Cardiac fibroblast (primary cell): Measurements from ENCODE around the gene MAVS.

Source experiments
- DNase-seq, 2 donors: peaks; one replicate each; pipeline versions ENCODE4 v3.0.0 to v3.0.0-alpha.2; 2010; ENCODE audit warnings: low read depth in 2 of 2
- H3K4me3 ChIP-seq, 2 donors: replicated peaks in 1 of 2; 1 replicate in 1 of 2; 2 replicates in 1 of 2; pipeline ENCODE4 v1.5.1; 2011; ENCODE audit warnings: low read depth in 2 of 2, low read length in 2 of 2, mild to moderate bottlenecking in 2 of 2, moderate library complexity in 1 of 2
- TF ChIP-seq, protein P1 (sequence below): IDR thresholded peaks from one replicate; pipeline ENCODE4 v1.5.1; 2011; ENCODE audit warnings: low read depth, mild to moderate bottlenecking, low read length, inconsistent platforms

Gene MAVS

DNA sequence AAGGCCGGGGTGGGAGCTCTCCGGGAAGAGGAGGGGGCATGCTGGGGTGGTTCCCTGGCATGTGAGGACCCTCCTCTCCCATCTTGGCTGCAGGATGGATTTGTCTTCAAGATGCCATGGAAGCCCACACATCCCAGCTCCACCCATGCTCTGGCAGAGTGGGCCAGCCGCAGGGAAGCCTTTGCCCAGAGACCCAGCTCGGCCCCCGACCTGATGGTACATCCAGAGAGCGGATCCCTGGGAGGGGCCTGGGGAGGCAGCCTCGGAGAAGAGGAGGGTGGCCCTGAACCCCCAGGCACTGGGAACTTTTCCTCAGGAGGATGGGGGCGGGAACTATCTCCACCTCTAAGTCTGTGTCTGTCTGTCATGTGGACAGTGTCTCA, 45.8 kb upstream of the MAVS start:
- no peak for DNase-seq
- H3K4me3 ChIP-seq, result no peak overlapping the region
- TF ChIP-seq, protein P1, sequence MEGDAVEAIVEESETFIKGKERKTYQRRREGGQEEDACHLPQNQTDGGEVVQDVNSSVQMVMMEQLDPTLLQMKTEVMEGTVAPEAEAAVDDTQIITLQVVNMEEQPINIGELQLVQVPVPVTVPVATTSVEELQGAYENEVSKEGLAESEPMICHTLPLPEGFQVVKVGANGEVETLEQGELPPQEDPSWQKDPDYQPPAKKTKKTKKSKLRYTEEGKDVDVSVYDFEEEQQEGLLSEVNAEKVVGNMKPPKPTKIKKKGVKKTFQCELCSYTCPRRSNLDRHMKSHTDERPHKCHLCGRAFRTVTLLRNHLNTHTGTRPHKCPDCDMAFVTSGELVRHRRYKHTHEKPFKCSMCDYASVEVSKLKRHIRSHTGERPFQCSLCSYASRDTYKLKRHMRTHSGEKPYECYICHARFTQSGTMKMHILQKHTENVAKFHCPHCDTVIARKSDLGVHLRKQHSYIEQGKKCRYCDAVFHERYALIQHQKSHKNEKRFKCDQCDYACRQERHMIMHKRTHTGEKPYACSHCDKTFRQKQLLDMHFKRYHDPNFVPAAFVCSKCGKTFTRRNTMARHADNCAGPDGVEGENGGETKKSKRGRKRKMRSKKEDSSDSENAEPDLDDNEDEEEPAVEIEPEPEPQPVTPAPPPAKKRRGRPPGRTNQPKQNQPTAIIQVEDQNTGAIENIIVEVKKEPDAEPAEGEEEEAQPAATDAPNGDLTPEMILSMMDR, result no peak

DNA sequence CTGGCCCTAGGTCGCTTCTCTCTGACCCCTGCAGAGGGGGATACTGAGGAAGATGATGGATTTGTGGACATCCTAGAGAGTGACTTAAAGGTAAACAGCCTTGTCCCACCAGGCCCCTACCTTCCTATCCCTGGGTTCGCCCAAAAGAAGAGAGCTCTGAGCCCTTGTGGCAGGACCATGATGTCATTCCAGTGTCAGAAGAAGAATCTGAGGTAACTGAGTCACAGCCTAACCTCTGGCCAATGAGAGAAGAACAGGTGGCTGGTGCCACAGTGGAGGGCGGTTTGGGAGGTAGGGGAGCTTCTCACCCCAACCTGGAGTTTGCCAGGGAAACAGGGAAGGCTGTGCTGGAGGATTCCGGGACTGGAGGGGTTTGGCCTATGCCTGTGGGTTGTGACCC, 45.3 kb upstream of the MAVS start:
- TF ChIP-seq, protein P1, result no peak
- DNase-seq, result no peak
- H3K4me3 ChIP-seq, result no peak overlapping the region

DNA sequence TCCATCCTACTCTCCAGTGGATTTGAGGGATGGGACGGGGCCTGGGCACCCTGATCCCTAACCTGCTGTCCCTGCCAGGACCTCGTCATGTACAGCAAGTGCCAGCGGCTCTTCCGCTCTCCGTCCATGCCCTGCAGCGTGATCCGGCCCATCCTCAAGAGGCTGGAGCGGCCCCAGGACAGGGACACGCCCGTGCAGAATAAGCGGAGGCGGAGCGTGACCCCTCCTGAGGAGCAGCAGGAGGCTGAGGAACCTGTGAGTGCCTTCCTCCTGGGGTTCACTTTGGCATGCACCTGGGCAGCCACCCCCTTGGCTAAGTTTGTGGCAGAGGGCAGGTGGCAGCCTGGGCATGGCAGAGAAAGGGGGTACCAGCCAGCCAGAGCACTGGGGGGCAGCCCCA, 44.8 kb upstream of the MAVS start:
- H3K4me3 ChIP-seq, result no peak overlapping the region
- TF ChIP-seq, protein P1, result no peak
- DNase-seq, result no peak

DNA sequence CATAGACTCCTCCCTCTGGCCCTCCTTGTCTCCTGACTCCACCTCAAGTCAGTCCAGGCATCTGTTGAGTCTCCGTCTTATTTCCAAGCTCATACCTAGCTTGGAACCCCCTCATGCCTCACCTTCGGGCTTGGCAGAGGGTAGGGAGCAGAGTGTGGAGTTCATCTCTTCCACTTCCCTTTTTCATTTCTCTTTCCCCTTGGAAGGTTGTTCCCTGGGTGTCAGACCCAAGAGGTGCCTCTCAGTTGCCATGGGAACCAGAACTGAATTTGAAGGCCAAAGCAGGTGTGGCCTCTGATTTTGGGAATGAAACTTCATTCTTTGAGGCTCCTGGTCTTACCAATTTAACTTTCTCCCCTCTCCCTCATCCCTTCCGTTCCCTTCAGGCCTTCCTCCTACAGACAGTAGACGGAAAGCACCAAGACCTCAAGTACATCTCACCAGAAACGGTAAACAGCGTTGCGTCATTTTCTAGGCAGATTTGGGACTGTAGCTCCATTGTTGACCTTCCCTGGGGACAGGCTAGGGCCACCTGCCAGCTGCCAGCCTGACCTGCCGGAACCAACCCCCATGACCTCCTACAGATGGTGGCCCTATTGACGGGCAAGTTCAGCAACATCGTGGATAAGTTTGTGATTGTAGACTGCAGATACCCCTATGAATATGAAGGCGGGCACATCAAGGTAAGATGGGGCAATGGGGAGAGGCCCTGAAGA, 44.0 kb upstream of the MAVS start:
- no peak overlapping the region for H3K4me3 ChIP-seq
- no peak for DNase-seq
- TF ChIP-seq, protein P1, result no peak

DNA sequence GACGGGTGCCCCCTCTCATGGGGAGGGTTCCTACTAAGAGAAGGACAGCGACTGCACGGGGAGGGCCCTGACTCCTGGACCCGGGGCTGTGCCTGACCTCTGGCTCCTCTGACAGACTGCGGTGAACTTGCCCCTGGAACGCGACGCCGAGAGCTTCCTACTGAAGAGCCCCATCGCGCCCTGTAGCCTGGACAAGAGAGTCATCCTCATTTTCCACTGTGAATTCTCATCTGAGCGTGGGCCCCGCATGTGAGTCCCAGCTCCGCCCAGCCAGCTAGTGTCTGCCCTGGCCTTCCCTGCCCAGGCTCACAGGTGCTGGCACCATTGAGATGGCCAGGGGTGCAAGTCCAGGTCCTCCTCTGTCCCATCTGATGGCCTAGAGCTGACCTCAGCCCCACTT, 43.3 kb upstream of the MAVS start:
- TF ChIP-seq, protein P1, result no peak
- DNase-seq, result no peak
- no peak overlapping the region for H3K4me3 ChIP-seq

DNA sequence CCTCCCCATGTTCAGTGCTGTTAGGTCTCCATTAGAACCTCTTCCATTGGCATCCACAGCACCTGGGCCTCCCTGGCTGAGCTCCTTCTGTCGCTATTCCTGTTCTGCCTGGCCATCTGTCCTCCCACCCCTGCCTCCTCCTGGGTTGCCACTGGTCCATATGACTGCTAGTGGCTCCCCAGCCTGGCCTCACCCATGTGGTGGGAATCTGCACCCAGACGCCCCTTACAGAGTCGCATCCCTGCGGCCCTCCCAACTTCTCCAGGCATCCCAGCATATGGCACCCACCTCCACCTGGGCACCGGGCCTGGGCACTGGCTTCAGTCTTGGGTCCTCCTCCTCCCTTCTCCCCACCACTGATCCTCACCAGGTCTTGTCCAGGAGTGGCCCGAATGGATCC, 42.8 kb upstream of the MAVS start:
- DNase-seq, result no peak
- TF ChIP-seq, protein P1, result no peak
- no peak overlapping the region for H3K4me3 ChIP-seq

DNA sequence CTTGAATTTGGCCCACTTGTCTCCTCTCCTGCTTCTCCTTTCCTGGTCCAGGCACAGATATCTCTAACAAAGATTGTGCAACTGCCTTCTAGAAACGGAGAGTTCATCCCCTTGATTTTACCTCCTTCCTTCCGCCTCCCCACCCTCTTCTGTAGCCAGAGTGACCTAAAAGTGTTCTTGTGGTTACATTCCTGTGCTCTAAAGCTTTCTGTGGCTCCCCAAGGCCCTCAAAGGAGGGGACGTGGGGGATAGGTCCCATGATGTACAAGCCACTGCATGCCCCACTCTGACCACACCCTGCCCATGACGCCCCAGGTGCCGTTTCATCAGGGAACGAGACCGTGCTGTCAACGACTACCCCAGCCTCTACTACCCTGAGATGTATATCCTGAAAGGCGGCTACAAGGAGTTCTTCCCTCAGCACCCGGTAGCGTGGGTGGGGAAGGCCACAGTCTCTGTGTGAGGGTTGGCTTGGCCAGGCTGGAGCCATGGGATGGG, 42.3 kb upstream of the MAVS start:
- H3K4me3 ChIP-seq, result no peak overlapping the region
- TF ChIP-seq, protein P1, result no peak
- DNase-seq, result no peak
